ENCODE results near the gene SLC30A3.
A peak's percentile ranks its signal among the peaks of the same experiment; 100 is the strongest.

Gene SLC30A3

GRCh38 chr2:27225526-27225925 is 37.3 kb downstream of the SLC30A3 start:
- no peak for DNase-seq

DNA sequence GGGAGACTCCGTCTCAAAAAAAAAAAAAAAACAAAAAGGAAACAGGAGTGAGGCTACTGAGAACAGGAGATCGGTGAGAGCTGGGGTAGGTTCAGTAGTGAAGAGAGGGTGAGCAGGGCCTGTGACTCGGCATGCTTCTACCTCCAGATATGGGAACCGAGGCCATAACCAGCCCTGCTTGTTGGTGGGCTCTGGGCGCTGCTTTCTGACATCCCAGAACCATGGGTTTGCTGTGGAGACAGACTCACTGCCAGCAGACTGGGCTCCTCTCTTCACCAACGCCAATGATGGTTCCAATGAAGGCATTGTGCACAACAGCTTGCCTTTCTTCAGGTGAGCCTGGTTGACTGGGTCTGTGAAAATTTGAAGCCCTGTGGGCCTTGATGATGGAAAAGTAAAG is 39.4 kb downstream of the SLC30A3 start:
- no peak for DNase-seq

DNA sequence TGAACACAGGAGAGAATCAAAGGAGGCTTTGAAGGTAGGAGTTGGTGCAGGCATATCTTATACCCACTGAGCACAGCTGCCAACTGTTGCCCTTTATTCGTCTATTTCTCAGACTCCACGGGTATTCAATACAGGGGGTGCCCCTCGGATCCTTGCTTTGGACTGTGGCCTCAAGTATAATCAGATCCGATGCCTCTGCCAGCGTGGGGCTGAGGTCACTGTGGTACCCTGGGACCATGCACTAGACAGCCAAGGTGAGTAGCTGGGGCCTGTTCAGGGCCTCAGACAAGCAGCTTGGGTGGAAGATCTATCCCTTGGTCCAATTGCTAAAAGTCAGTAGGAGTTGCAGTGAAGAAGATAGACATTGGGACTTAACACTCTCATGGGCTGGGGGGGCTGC is 40.4 kb downstream of the SLC30A3 start:
- DNase-seq = no peak

DNA sequence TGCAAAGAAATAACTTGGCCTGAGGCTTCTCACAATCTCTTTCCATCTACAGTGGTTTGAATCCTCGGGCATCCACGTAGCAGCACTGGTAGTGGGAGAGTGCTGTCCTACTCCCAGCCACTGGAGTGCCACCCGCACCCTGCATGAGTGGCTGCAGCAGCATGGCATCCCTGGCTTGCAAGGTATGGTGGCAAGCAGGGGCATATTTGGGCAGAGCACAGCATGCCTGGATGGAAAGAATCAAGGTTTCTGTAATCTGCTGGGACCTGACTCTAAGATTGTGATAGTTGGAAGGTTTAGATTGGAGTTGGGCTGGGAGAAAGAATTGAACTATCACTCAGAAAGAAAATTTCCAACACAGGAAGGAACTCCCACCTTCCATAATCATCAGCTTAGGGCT is 41.7 kb downstream of the SLC30A3 start:
- DNase-seq = no peak

- DNase-seq = no peak
These were observed 42.8 kb downstream of the SLC30A3 start for GRCh38 chr2:27220091-27220490.

DNA sequence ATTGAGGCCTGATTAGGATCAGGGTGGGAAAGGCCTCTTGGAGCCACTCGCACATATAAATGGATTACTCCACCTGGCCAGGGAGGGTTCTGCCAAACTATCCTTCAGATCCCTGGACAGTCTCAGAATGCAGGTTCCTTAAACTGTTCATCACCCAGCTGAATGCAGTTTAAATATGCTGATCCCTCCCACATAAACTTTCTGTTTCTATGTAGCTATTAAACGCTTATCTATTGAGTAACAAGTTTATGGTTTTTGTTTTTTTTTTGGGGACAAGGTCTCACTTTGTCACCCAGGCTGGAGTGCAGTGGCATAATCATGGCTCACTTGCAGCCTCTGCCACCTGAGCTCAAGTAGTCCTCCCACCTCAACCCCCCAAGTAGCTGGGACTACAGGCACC is 43.8 kb downstream of the SLC30A3 start:
- DNase-seq = no peak

DNA sequence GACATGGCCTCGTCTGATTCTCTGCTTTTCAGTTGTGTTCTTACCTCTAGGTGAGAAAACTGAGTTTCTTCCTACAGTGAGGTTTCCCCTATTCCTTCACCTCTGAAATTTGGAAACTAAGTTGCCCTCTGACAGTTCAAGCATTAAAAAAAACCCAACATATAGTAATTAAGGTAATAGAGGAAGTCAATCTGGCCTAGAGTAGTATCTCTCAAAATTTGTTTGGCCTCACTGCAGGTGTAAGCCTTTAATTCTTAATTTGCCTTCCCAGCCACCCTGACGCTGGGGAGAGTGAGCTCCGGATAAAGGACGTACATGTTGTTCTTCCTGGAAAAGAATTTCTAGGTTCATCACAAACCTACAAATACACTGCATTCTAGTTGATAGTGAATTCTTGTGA is 44.2 kb downstream of the SLC30A3 start:
- DNase-seq = no peak

GRCh38 chr2:27217173-27218121 is 45.4 kb downstream of the SLC30A3 start, which contains the start of gene CAD:
Gene CAD, plus strand, starts transcription at chr2:27217369. Its CDS starts 183 bp downstream, at chr2:27217552.
- DNase-seq = peak; percentile 81

- no peak for DNase-seq
These were observed 46.3 kb downstream of the SLC30A3 start for GRCh38 chr2:27216416-27217137.

DNA sequence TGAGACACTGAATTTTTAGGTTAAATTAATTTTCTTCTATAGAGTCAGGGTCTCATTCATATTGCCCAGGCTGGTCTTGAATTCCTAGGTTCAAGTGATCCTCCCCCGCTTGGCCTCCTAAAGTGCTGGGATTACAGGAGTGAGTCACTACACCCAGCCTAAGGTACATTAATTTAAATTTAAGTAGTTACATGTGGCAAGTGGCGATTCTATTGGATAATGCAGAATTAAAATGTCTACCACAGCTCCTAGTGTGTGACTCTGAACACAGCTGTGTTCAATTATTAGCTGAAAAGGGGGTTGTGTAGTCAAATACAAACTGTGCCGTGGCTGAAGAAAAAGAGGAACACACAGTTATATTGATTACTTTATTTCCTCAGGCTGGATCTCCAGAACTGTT is 47.9 kb downstream of the SLC30A3 start:
- no peak for DNase-seq

DNA sequence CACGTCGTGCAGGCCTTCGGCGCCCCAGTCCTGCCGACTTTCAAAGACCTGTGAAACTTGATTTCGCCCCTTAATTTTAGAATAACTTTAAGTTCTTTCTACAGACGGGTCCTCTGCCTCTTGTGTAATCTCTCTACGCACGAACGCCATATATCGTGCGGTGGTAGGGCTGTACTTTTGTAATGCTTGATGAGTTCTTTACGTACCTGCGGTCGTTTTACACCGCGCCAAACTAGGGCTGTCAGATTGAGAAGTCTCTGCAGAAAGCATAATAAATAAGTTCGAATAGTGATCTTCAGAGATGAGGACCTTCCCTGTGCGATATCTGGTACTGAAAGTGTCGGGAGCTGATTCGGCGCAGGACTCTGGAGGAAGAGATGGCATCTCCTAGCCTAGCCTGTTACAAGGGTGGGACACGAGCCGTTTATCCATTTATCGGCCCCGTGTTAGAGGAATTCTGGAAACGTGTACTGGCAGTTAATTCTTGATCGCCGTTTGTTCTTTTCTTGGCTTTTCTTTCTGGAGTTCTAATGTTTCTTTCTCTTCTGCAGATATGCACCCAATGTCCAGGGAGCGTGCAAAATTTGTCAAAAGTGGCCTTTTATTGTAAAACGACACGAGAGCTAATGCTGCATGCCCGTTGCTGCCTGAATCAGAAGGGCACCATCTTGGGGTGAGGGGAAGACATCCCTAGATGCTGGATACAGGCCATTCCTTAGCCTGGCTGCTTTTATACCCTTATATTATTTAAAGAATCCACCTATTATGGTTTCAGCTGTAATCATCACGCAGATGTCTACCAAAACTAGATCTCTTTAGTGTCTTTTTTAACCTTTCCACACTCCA is 50.0 kb downstream of the SLC30A3 start:
- DNase-seq = no peak

- DNase-seq = peak; percentile 76
These were observed 50.8 kb downstream of the SLC30A3 start, which contains the start of the genes ATRAID and SLC5A6 for GRCh38 chr2:27211943-27212625. Gene ATRAID, plus strand, starts transcription at chr2:27212041. Its CDS starts 328 bp downstream, at chr2:27212369. Gene SLC5A6, minus strand, starts transcription at chr2:27212268. Its CDS starts 4,618 bp downstream, at chr2:27207650.

DNA sequence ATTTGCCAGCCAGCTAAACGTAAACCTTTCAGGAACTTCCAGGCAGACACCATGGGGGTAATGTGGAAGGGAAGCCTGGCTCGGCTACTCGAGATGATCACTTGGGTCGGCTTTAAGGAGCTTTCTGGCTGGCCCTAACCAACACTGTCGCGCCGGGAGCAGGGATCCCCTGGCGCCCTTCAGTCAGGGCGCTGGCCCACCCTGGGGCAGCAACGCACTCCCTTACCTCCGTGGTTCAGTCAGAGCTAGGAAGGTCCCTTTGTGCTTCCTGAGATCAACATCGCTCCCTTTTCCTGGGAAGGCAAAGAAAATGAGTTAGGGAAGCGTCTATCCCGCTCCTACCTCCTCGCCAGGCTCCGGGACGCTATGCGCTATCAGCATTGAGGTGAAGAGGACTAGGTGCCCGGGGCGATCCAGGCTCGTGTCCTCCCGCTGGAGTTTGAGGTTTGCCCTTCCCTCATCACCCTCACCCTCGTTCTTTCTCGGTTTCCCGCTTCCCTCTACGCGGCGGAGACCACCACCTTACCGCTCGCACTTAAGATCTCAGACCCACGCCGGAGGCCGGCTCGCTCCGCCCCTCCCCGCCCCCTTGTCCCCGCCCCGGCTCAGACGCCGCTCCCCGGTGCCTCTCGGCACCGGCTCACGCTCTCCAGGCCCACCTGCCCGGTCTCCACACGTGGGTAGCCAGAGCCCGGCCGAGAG is 51.5 kb downstream of the SLC30A3 start:
- DNase-seq = no peak

GRCh38 chr2:27209621-27210401 is 53.0 kb downstream of the SLC30A3 start:
- DNase-seq = no peak

- no peak for DNase-seq
These were observed 54.3 kb downstream of the SLC30A3 start for GRCh38 chr2:27208486-27209050.

- DNase-seq = no peak
These were observed 56.5 kb downstream of the SLC30A3 start for GRCh38 chr2:27206346-27206745.

DNA sequence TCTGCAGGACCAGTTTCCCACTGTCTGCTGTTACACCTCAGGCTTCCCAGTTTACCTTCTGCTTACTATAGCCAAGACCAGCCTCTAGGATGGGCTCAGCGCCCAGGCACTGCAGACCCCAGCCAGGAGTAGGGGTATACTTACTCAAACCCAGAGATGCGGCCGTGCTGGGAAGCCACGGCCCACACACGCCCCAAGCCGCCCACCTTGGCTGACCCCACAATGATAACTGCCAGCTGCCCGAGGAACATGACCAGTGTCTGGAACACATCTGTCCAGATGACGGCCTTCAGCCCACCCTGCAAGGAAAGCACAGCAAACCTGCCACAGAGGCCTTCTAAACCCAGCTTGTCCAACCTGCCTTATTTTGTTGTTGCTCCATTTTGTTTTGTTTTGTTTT is 57.6 kb downstream of the SLC30A3 start:
- DNase-seq = no peak

DNA sequence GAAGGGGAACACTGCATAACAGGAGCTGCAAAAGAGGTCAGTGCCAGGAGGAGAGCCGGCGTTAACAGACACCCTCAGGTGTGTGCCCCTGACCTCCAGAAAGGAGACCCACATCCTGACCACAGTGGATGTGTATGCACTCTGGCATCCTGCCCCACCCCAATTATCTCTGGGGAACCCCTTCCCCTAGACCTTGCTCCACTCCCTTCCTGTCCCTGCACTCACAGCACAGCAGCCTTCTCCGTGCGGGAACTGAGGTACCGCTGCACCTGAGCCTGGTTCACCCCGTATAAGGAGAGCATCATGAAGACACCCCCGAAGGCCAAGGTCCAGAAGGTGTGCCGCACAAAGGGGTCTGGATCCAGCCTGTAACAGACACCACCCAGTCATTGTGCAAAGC is 58.3 kb downstream of the SLC30A3 start:
- DNase-seq = no peak

DNA sequence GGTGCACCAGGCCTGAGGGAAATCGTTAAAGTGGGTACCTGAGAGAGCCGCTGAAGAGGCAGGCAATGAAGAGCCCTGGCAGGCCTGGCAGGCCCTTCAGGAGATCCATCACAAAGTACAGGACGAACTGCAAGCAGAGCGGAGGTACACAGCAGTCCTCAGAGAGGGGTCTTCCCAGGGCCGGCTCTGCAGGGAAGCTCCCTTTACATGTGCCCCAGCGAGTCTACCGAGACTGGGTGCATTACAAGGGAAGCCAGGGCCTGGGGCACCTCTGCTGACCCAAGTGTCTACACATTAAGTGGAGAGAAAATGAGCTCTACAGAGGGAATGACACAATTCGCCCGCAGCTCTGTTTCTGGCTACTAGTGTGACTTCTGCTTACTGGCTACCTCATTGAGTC is 59.1 kb downstream of the SLC30A3 start:
- DNase-seq = no peak
